GM18858 (cell line): Measurements from ENCODE around the gene RANBP10.

ENCODE experiments used
- ATAC-seq: cut with Tn5 transposase; IDR thresholded peaks from one replicate; pipeline ENCODE4 v1.9.1; 2021; ENCODE audit not compliant: unreplicated experiment

The RANBP10 gene

GRCh38 chr16:67679935-67680897, 126.1 kb downstream of the RANBP10 start:
- no peak for ATAC-seq

- no peak for ATAC-seq
Observed at GRCh38 chr16:67678354-67679023, 127.9 kb downstream of the RANBP10 start.

GRCh38 chr16:67677712-67678111, 128.6 kb downstream of the RANBP10 start:
- no peak for ATAC-seq

GRCh38 chr16:67676939-67677338, 129.4 kb downstream of the RANBP10 start:
- no peak for ATAC-seq

GRCh38 chr16:67676516-67676915, 129.8 kb downstream of the RANBP10 start:
- ATAC-seq: no peak

- ATAC-seq: no peak
Observed at GRCh38 chr16:67675999-67676398, 130.4 kb downstream of the RANBP10 start.

- ATAC-seq: no peak
Observed at GRCh38 chr16:67675579-67675935, 130.8 kb downstream of the RANBP10 start.

- ATAC-seq: no peak
Observed at GRCh38 chr16:67674851-67675578, 131.3 kb downstream of the RANBP10 start.

GRCh38 chr16:67673712-67674580, 132.4 kb downstream of the RANBP10 start:
- no peak for ATAC-seq
